Endothelial cell of umbilical vein (primary cell): Measurements from ENCODE around the gene RSF1. TPM values are rescaled to one million over a fixed set of nuclear protein-coding genes. Genes with fewer than 3 reads are reported as not detected.

Source experiments
- BruUV-seq: library from RNA; stranded (reverse); fragments of 400-500 nt; replicated peaks from 2 replicates; lab custom pipeline; 2021; lab: Mats Ljungman, UMichigan
- CTCF ChIA-PET: fragments of 300-600, 350-600 bp; sonication (Branson Sonifier 250); formaldehyde crosslinking; loops from one replicate; lab custom pipeline; 2021; ENCODE audit warnings: antibody characterized with exemption, inconsistent platforms; lab: Charles Lee
- POLR2A ChIA-PET: fragments of 300-600, 350-600 bp; sonication (Branson Sonifier 250); formaldehyde crosslinking; loops from one replicate; lab custom pipeline; 2021; ENCODE audit warnings: antibody characterized with exemption, inconsistent platforms; lab: Charles Lee
- DNase-seq: peaks from one replicate; pipeline ENCODE4 v3.0.0-alpha.2; 2011; ENCODE audit warnings: low read depth, low spot score
- FAIRE-seq: peaks from 2 replicates; lab custom pipeline; 2011; peaks lifted over from hg19 to GRCh38; lab: Jason Lieb, UNC
- H2AFZ ChIP-seq: 2 replicates; pipeline ENCODE4 v1.6.0; 2012; ENCODE audit warnings: low read depth, low read length, control low read depth, inconsistent platforms
- H3K27ac ChIP-seq: 2 replicates; pipeline ENCODE4 v1.5.1; 2011; ENCODE audit warnings: low read depth, mild to moderate bottlenecking, control low read depth, low read length, moderate library complexity; ENCODE audit not compliant: insufficient read depth
- H3K27me3 ChIP-seq, 2 experiments: 2 replicates each; pipeline versions ENCODE4 v1.6.0 to v1.6.1; 2011; ENCODE audit warnings: low read length in 2 of 2, mixed read lengths in 1 of 2; ENCODE audit not compliant: control insufficient read depth in 2 of 2, insufficient read depth in 2 of 2
- H3K36me3 ChIP-seq, 2 experiments: 2 replicates in 1 of 2; 3 replicates in 1 of 2; pipeline ENCODE4 v1.5.1; 2011; ENCODE audit warnings: low read length in 2 of 2, mild to moderate bottlenecking in 1 of 2, moderate library complexity in 1 of 2; ENCODE audit not compliant: control insufficient read depth in 2 of 2, insufficient read depth in 2 of 2; ENCODE audit errors: extremely low read depth in 1 of 2
- H3K4me1 ChIP-seq: 3 replicates; pipeline ENCODE4 v1.5.1; 2011; ENCODE audit warnings: mild to moderate bottlenecking, low read length; ENCODE audit not compliant: control insufficient read depth, insufficient read depth; ENCODE audit errors: extremely low read depth
- H3K4me2 ChIP-seq: 2 replicates; pipeline ENCODE4 v1.6.1; 2011; ENCODE audit warnings: low read length, control low read depth, mixed read lengths; ENCODE audit not compliant: insufficient read depth
- H3K4me3 ChIP-seq, 3 experiments: fragments of 200-600 bp in 1 of 3; sonication (generic), shearing (Covaris generic) in 1 of 3; replicated peaks in 1 of 3; 2 replicates each; pipeline ENCODE4 v1.5.1; 2011 to 2016; ENCODE audit warnings: control low read depth in 3 of 3, low read length in 3 of 3, mild to moderate bottlenecking in 2 of 3, inconsistent platforms in 1 of 3, low read depth in 1 of 3, moderate library complexity in 1 of 3; ENCODE audit not compliant: insufficient read depth in 1 of 3
- H3K79me2 ChIP-seq: 2 replicates; pipeline ENCODE4 v1.6.0; 2012; ENCODE audit warnings: low read length, inconsistent platforms; ENCODE audit not compliant: control insufficient read depth, insufficient read depth
- H3K9ac ChIP-seq: replicated peaks from 2 replicates; pipeline ENCODE3; 2011; ENCODE audit warnings: low read length, control low read depth; ENCODE audit not compliant: insufficient read depth; ENCODE audit errors: extremely low read depth
- H3K9me1 ChIP-seq: replicated peaks from 3 replicates; pipeline ENCODE4 v1.6.0; 2011; ENCODE audit warnings: mild to moderate bottlenecking, low read length; ENCODE audit not compliant: control insufficient read depth, insufficient read depth; ENCODE audit errors: extremely low read depth
- H3K9me3 ChIP-seq: replicated peaks from 2 replicates; pipeline ENCODE4 v1.5.1; 2012; ENCODE audit warnings: low read length, inconsistent platforms; ENCODE audit not compliant: control insufficient read depth, insufficient read depth
- H4K20me1 ChIP-seq: replicated peaks from 2 replicates; pipeline ENCODE3; 2011; ENCODE audit warnings: mild to moderate bottlenecking, low read length; ENCODE audit not compliant: control insufficient read depth, insufficient read depth; ENCODE audit errors: extremely low read depth
- CTCF ChIP-seq, 2 donors: IDR thresholded peaks; 1 replicate in 1 of 2; 2 replicates in 1 of 2; pipeline ENCODE4 v1.5.1; 2011; ENCODE audit warnings: low read length in 2 of 2, mild to moderate bottlenecking in 2 of 2, moderate library complexity in 2 of 2, control low read depth in 1 of 2, inconsistent platforms in 1 of 2, low read depth in 1 of 2; ENCODE audit not compliant: insufficient read depth in 1 of 2; ENCODE audit errors: extremely low read depth in 1 of 2
- EZH2 ChIP-seq: IDR thresholded peaks from 2 replicates; pipeline ENCODE4 v1.6.1; 2012; ENCODE audit warnings: borderline replicate concordance, low read depth, mild to moderate bottlenecking, moderate library complexity, low read length, inconsistent platforms; ENCODE audit not compliant: severe bottlenecking
- FOS ChIP-seq: IDR thresholded peaks from 2 replicates; pipeline ENCODE4 v1.6.1; 2011; ENCODE audit warnings: mild to moderate bottlenecking, low read length, moderate library complexity, borderline replicate concordance; ENCODE audit not compliant: insufficient read depth
- GATA2 ChIP-seq: IDR thresholded peaks from 2 replicates; pipeline ENCODE4 v1.7.0; 2011; ENCODE audit warnings: low read depth, mild to moderate bottlenecking, moderate library complexity, mixed read lengths, low read length; ENCODE audit not compliant: insufficient read length, insufficient read depth
- JUN ChIP-seq: IDR thresholded peaks from 2 replicates; pipeline ENCODE4 v1.6.1; 2011; ENCODE audit warnings: borderline replicate concordance, low read depth; ENCODE audit not compliant: insufficient read length, insufficient read depth
- MAX ChIP-seq: IDR thresholded peaks from 2 replicates; pipeline ENCODE4 v1.6.1; 2011; ENCODE audit not compliant: insufficient read depth, insufficient read length
- MYC ChIP-seq: IDR thresholded peaks from one replicate; pipeline ENCODE4 v1.6.1; 2011; ENCODE audit warnings: mild to moderate bottlenecking, low read depth, low read length
- POLR2A ChIP-seq: IDR thresholded peaks from 2 replicates; pipeline ENCODE4 v1.6.1; 2012; ENCODE audit warnings: low read depth, mild to moderate bottlenecking, control low read depth, low read length
- POLR2AphosphoS5 ChIP-seq: IDR thresholded peaks from 2 replicates; pipeline ENCODE4 v1.6.1; 2012; ENCODE audit warnings: low read depth, mild to moderate bottlenecking, control low read depth, low read length, moderate library complexity; ENCODE audit not compliant: insufficient read depth
- dilution Hi-C: fragments of 300-500 bp; cut with MboI; formaldehyde crosslinking; loops from one replicate; pipeline ENCODE4 v1.15.0; 2019; ENCODE audit warnings: low sequenced_read_pairs; ENCODE audit not compliant: extremely low pct_ligation_motif_present
- intact Hi-C: fragments of 100-400 bp; cut with micrococcal nuclease; formaldehyde crosslinking; loops from one replicate; pipeline ENCODE4 v1.10.0; 2022
- polyA plus RNA-seq, 4 experiments: library from polyadenylated mRNA; depleted of rRNA in 3 of 4; stranded (reverse) in 3 of 4; unstranded in 1 of 4; fragments of >200 nt; gene quantifications; 2 replicates each; pipeline versions ENCODE4 v1.2.1 to v1.2.3, GENCODE V29; 2011 to 2012; ENCODE audit warnings: missing spikeins in 1 of 4
- total RNA-seq: library from RNA; stranded (reverse); gene quantifications from 2 replicates; pipeline ENCODE4 v1.2.3, GENCODE V29; 2021

Gene RSF1
- total and polyA plus RNA-seq, 2 donors (not counting 3 experiments of a cell fraction or from before 2014, with no cell fraction given): 10.0 to 55.1 TPM

GRCh38 chr11:77783025-77783424 lies 37.5 kb downstream of the RSF1 start:
- no TSS peak for BruUV-seq
- H3K9me1 ChIP-seq: no peaks in the 10 kb centered on the region
- H3K27ac ChIP-seq: no peak overlapping the region
- no peak for TF ChIP-seq JUN
- TF ChIP-seq FOS: no peak
- TF ChIP-seq EZH2: no peak
- TF ChIP-seq POLR2AphosphoS5: no peak
- TF ChIP-seq POLR2A: no peak
- no peak for TF ChIP-seq GATA2
- no peak for TF ChIP-seq MAX
- no peak for TF ChIP-seq MYC
- no peak for TF ChIP-seq CTCF (IDR thresholded peaks at IDR 0.05; ENCODE audit: extremely low read depth in 1 of 2, insufficient read depth in 1 of 2, low read depth in 1 of 2, low read length in 2 of 2)
- H3K36me3 ChIP-seq: no peaks in the 10 kb centered on the region
- peaks cover 20% of the 10 kb centered on the region for H4K20me1 ChIP-seq
- intact Hi-C loops: no loop called here
- no peak overlapping the region for H3K9ac ChIP-seq
- CTCF ChIA-PET: interaction anchor here (1.1 kb wide), 1 partner anchor 217 kb away, joined by 3 read pairs; no protein-coding TSS in a partner anchor
- no peak overlapping the region for H3K4me2 ChIP-seq
- no peaks in the 10 kb centered on the region for H3K9me3 ChIP-seq
- no peaks in the 10 kb centered on the region for H3K27me3 ChIP-seq
- H3K79me2 ChIP-seq: peaks cover 64% of the 10 kb centered on the region
- POLR2A ChIA-PET: no interaction called here
- H2AFZ ChIP-seq: no peak overlapping the region
- dilution Hi-C loops: no loop called here
- H3K4me1 ChIP-seq: no peaks in the 10 kb centered on the region
- DNase-seq: no peak
- H3K4me3 ChIP-seq: no peak overlapping the region
- no peak for FAIRE-seq
